GM18502 (cell line): ENCODE data around the gene MRPS16.

Experiments used
- ATAC-seq: cut with Tn5 transposase; IDR thresholded peaks from one replicate; pipeline ENCODE4 v1.9.1; 2021; ENCODE audit warnings: mild to moderate bottlenecking; ENCODE audit not compliant: unreplicated experiment, poor library complexity

Gene MRPS16

DNA sequence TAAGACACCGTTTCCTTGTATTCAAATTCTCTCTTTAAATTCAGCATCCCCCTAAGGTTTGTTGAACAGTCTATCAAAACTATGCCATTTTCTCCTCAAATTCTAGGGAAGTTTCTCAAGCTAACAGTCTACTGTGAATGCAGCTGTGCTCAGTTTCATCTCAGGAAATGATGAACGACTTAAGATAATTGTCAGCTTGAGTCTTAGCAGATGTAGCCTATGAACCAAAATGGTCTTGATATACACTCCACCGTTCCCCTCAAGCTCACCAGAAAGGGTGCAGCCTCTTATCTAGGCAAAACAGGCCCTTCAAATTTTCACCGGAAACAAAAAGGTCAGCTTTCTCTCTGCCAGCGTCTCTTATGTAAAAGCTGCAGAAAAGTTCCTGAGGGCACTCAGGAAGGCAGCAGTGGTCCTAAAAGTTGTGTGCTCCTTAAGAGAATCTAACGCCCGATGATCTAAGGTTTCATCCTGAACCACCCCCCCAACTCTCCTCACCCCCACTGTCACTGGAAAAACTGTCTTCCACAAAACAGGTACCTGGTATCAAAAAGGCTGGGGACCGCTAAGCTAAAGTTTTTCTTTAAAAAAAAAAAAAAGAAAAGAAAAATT lies 7.5 kb downstream of the MRPS16 start:
- no peak for ATAC-seq

DNA sequence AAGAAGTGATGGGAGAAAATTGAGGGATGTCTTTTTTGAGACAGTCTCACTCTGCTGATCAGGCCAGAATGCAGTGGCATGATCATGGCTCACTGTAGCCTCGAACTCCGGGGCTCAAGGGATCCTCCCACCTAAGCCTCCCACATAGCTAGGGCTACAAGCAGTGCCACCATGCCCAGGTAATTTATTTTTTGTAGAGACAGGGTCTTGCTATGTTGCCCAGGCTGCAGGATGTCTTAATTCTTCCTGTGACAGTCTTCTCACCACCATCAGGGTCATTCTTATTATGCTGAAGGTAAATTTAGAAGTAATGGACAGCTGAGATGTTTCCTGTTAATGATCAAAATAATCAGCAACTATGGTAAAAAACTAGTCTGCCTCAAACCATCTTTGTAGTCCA lies 12.5 kb downstream of the MRPS16 start:
- ATAC-seq: no peak

DNA sequence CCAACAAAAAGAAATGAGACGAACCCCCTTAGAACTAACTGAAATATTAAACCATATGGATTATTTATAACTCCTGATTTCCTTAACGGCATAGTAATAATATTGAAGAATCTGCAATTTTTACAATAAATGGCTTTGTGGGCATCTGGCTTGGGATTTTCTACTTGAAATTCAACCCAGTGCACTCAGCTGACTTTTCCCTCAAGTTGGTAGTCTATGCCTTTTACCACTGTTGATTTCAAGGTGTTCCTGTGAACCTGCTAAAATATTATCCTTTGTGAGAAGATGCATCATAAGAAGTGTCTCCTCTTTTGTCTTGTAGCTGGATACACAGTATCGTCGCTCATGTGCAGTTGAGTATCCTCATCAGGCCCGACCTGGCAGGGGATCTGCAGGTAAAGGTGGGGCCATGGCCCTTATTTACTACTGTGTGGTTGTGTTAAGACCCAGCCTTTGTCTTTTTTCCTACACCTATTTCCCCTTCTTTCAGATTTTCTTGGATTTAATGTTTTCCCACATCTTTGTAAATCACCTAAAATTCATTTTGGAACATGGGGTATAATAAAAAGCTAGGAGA lies 13.4 kb downstream of the MRPS16 start:
- no peak for ATAC-seq

DNA sequence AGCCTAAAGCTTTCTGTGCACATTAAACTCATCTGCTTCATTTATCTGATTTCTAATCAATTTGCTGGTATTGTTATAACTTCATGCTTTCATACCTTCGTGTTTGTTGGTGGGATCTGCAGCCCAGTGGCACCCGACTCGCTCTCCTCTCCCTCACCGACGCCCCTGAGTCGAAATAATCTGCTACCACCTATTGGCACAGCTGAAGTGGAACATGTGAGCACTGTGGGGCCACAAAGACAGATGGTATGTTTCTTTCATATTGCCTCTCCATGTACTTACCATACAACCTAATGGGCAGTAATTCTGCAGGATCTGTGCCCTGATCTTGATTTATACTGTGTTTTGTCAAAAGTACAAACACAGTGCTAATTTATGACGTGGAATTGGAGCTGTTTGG lies 17.7 kb downstream of the MRPS16 start:
- ATAC-seq: no peak

DNA sequence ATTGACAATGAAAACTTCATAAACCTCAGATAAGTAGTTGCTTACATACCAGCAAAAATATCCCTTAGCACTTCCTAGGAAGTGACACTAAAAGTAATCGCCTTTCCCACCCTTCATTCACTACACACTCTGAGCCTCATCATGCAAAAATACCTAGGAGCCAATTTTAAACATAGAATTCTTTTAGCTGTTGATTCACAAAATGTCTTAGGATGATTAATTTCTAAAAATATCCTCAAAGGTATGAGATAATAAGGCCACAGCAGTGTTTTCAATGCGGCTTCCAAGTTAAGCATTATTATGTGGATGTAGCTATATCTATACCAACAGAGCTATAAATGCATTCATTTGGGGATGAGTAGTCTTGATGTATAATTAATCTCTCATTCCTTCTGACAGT lies 18.6 kb downstream of the MRPS16 start:
- ATAC-seq: no peak

DNA sequence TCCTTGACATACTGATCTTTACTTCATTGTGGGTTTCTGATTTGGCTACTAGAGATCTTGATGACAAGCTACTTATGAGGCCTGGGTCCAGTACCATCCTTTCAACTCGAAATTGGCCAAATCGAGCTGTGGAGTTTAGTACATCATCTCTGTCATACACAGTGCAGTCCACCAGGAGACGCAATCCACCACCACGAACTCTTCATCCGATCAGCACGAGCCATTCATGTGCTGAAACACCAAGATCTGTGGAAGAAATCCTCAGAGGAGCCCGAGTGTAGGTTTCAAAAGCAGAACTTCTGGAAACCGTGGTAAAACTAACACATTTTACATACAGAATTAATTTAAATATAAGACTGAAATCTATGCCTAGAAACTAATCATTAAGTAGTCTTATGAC lies 19.6 kb downstream of the MRPS16 start:
- no peak for ATAC-seq

DNA sequence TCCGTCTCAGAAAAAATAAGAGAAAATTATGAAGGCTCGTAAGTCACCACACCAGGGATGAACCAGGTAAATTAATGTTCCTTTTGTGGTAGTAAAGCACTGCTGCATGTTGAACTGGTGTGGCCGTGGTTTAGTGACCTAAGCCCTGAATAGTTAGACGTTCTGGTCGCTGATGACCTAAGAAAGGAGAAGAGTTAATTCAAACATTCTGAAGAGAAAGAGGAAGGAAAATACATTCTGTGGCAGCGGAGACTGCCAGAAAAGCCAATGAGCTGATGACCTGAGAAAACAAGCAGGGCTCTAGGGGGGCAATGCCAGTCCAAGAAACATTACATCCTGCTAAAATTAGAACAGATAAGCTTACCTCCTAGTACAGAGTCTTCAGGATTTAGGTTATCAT lies 22.9 kb downstream of the MRPS16 start:
- ATAC-seq: no peak

DNA sequence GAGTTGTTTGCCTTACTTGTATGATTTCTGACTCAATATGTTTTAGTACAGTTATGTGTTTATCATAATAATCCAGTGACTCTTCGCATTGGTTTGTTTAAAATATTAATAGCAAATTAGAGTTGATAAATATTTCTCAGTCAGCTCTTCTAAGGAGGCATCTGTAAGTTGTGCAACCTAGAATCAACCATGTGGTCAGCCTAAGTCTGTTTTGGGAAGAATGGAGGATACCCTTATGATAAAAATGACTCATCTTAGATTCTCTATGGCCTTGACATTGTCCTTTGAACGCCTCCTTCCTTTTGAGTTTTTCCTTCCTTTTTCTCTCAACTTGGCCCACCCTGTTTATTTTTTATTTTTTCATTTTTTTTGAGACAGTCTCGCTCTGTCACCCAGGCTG lies 24.2 kb downstream of the MRPS16 start:
- ATAC-seq: no peak

DNA sequence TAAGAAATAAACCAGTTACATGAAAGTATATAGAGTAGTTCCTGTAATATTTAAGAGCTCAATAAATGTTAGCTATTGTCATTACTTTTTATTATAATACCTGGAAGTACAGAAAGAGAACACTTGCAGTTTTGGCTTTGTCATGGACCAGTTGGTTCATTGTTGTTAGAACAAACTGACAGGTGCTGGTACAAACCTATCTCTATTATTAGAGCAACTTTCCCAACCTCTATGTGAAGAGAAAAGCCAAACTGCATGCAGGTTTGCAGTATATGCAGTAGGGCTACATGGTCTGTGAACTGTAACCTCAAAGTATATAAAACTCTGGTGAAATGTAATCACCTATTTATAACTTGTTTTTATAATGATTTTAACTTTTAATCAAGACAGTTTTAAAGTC lies 25.8 kb downstream of the MRPS16 start:
- ATAC-seq: no peak

DNA sequence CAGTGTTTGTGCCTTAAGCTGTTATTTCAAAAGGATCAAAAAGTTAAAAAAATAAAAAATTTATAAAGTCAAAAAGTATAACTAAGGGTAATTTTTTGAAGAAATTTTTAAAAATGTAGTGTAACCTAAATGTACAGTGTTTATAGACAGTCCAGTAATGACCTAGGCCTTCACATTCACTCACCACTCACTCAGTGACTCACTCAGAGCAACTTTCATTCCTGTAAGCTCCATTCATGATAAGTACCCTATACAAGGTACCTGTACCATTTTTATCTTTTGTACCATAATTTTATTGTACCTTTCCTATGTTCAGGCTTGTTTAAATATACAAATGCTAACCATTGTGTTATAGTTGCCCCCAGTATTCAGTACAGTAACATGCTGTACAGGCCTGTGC lies 26.9 kb downstream of the MRPS16 start:
- ATAC-seq: no peak

DNA sequence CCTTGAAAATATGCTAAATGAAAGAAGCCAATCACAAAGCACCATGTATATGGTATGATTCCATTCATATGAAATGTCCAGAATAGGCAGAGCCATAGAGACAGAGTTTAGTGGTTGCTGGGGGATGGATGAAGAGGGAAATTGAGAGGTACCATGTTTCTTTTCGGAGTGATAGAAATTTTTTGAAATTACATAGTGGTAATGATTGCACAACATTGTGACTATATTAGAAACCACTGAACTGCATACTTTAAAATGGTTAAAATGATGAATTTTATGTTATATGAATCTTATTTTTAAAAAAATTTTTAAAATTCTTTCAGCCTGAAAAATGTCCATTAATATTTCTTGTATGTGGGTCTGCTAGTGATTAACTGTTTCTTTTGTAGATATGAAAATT lies 31.5 kb downstream of the MRPS16 start:
- ATAC-seq: no peak

DNA sequence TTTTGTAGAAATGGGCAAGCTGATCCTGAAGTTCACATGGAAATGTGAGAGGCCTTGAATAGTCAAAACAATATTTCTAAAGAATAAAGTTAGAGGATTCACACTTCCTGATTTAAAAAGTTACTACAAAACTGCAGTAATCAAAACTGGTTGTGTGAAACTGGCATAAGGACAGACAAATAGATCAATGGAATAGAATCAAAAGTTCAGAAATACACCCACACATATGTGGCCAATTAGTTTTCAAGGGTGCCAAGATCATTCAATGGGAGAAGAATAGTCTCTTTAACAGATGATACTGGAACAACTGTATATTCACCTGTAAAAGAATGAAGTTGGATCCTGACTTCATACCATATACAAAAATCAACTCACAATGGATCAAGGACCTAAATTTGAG lies 33.1 kb downstream of the MRPS16 start:
- ATAC-seq: no peak

DNA sequence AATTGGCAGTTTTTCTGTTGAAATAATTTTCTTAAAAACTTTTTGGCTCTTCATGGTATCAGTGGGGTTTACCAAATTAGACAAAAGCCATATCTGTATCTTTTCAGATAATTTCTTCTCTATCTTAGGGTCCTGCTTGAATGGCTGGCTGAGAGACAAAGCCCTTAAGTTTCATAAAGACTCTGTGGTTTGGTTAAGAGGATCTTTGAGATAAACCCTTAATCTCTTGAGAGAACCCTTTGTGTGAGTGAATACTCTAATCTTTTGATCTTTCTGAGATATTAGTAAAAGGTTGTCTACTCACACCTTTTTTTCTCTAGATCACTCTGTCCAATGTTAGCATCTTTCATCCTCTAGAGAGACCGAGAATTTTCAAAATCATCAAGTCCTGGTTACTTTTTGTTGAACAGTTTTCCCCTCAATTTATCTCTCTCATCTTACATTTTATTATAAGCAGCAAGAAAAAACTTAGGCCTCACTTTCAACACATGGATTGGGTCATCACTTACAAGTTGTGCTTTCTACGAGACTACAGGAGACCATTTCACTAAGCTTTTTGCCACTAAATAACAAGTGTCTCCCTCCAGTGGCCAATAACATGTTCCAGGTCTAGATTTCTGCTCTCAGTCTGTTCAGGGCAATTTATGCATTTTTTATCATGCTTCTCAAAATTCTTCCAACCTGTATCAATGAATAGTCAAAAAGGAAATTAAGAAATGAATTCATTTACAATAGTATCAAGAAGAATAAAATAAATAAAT lies 33.8 kb downstream of the MRPS16 start:
- no peak for ATAC-seq

DNA sequence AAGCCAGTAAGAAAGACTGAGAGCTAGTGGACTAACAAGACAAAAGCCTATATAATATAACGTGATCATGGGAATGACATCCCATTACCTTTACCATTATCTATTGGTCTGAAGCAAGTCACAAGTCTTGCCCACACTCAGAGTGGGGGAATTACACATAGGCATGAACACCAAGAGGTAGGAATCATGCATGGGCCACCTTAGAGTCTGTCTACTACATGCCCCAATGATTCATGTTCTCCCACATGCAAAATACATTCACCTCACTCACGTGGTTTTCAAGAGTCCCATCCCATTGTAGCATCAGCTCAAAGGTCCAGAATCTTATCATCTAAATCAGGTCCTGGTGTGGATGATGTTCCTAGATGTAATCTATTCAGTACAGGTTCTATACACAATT lies 34.8 kb downstream of the MRPS16 start:
- ATAC-seq: no peak

DNA sequence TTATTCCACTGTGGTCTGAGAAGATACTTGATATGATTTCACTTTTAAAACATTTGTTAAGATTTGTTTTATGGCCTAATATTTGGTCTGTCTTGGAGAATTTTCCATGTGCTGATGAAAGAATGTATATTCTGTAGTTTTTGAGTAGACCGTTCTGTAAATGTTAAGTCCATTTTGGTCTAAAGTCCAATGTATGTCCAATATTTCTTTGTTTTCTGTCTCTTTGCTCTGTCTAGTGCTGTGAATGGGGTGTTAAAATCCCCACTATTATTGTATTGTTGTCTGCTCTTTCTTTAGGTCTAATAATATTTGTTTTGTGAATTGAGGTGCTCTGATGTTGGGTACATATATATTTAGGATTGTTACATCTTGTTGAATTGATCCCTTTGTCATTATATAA lies 36.7 kb downstream of the MRPS16 start:
- no peak for ATAC-seq

DNA sequence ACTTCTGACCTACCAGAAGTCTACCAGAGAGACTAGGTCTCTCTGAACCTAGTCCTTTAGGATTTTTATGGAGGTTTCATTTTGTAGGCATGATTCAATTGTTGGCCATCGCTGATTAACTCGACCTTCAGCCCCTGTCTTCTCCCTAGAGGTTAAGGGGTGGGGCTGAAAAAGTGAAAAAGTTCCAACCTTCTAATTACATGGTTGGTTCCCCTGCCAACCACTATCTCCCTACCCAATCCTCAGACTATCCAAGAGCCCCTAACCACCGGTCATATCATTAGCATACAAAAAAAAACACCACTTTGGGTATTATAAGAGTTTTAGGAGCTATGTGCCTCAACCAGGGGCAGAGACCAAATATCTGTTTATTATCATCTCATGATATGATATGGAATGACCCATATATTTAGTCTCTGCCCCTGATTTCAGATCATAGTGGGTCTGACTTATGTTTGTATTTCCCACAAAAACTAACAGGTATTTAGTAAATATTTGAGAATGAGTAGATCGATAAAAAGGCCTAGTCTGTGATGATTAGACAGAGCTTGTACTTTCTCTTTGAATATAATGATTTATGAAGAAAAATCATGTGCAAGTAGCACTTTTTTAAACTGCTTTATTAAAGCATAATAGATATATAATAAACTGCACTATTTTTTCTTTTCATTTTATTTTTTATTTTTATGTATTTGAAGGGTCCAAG lies 41.2 kb downstream of the MRPS16 start:
- no peak for ATAC-seq

DNA sequence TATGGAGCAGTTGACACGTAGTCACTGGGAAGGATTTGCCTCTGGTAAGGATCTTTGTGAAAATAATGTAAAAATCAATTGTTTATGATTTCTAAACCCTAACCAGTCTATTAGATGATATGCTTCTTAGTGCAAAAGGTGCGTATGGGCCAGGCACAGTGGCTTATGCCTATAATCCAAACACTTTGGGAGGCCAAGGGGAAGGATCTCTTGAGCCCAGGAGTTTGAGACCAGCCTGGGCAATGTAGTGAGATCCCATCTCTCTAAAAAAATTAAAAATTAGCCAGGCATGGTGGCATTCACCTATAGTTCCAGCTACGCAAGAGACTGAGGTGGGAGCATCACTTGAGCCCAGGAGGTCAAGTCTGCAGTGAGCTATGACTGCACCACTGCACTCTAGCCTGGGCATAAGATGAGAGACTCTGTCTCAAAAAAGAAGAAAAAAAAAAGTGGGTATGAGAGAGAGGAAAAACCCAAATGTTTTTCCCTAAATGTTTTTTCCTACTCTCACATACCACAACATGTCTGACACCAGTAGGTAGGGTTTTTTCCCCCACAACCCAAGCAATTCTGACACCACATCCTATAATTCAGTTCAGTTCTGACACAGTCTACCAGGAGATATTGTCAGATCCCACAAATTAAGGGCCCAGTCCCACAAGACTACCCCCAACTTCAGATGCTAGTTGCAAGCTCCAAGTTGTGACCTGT lies 41.9 kb downstream of the MRPS16 start:
- no peak for ATAC-seq

DNA sequence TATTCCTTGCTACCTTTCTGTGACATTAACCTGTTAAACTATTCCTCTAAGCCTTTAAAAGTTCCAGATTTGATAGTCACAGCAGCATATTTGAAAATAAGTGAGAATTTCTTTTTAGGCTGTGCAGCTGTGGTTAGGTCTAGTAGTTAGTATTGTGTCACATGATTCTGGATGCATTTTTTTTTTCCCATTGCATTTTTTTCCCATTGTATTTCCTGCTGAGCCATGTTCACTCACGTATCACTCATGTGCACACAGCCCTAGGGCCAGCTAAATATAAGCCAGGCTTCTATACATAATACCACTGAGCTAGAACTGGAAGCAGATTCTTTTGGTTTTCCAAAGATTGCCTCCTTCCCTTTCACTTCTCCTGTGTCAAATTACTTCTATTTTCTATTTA lies 42.7 kb downstream of the MRPS16 start:
- no peak for ATAC-seq

DNA sequence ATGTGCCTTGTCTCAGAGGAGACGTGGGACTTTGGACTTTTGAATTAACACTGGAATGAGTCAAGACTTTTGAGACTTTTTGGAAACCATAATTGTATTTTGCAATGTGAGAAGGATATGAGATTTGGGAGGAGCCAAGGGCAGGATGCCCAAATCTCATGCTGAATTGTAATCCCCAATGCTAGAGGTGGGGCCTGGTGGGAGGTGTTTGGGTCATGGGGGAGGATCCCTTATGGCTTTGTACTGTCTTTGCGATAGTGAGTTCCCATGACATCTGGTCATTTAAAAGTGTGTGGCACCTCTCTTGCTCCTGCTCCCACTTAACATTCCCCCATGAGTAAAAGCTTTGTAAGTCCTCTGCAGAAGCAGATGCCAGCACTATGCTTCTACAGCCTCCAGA lies 44.6 kb downstream of the MRPS16 start:
- ATAC-seq: no peak

DNA sequence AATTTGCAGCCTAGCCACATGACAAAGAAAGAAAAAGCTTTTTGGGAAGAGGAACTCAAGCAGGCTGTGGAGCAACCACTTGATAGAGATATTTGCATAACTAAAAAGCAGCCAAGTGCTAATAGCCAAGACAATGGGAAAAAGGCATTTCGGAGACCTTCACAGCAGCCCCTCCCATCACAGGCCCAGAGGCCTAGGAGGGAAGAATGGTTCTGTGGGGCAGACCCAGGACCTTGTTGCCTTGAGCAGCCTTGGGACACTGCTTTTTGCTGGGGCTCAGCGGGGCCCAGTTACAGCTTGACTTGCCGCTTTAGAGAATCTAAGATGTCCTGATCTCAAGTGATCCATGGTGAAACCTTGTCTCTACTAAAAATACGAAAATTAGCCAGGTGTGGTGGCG lies 46.1 kb downstream of the MRPS16 start:
- no peak for ATAC-seq

DNA sequence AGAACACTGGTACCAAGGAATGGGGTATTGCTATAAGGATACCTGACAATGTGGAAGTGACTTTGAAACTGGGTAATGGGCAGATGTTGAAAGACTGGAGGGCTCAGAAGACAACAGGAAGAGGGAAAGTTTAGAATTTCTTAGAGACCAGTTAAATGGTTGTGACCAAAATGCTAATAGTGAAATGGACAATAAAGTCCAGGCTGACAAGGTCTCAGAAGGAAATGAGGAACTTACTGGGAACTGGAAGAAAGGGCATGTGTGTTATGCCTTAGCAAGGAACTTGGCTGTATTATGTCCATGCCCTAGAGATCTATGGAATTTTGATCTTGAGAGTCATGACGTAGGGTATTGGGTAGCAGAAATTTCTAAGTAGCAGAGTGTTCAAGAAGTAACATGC lies 46.6 kb downstream of the MRPS16 start:
- ATAC-seq: no peak
